ENCODE data around the gene CNR2. TPM values are rescaled to one million over a fixed set of nuclear protein-coding genes. Genes with fewer than 3 reads are reported as not detected.

CNR2 gene
- total and polyA plus RNA-seq, 2 donors from 2014 or later: 0.57 TPM; not detected in 1

- peak overlapping the region; percentile 53 to 86 (median 84) for H3K4me3 ChIP-seq (ENCODE audit: low read length in 3 of 3)
- H3K27ac ChIP-seq (ENCODE audit: low read depth in 2 of 2, low read length in 2 of 2): peak overlapping the region in 1 of 2 donors; percentile 64
- peaks cover 0 to 13% (median 6%) of the 10 kb centered on the region in 3 donors for H3K36me3 ChIP-seq (ENCODE audit: control insufficient read depth in 2 of 3, insufficient read depth in 3 of 3, low read length in 3 of 3)
- DNase-seq (no peak), FAIRE-seq (no peak)
- TF ChIP-seq CTCF (IDR thresholded peaks at IDR 0.05; ENCODE audit: borderline replicate concordance, extremely low read depth, insufficient read depth): no peak
- intact Hi-C loops (cut with DNase I): no loop called here
- H3K4me1 ChIP-seq (ENCODE audit: control insufficient read depth in 2 of 3, insufficient read depth in 2 of 3, low read depth in 1 of 3, low read length in 3 of 3): peaks cover 0 to 16% (median 9%) of the 10 kb centered on the region in 3 donors
- no peaks in the 10 kb centered on the region for H3K9me3 ChIP-seq (ENCODE audit: control insufficient read depth in 2 of 3, insufficient read depth in 1 of 3, low read length in 3 of 3)
- no peaks in the 10 kb centered on the region for H3K27me3 ChIP-seq (ENCODE audit: control insufficient read depth, insufficient read depth, low read length)
- H3K9ac ChIP-seq (ENCODE audit: low read length in 3 of 3): peak overlapping the region in 2 of 3 donors; percentile 72 to 80
Observed at GRCh38 chr1:23867542-23867894, 45.6 kb downstream of the CNR2 start.

DNA sequence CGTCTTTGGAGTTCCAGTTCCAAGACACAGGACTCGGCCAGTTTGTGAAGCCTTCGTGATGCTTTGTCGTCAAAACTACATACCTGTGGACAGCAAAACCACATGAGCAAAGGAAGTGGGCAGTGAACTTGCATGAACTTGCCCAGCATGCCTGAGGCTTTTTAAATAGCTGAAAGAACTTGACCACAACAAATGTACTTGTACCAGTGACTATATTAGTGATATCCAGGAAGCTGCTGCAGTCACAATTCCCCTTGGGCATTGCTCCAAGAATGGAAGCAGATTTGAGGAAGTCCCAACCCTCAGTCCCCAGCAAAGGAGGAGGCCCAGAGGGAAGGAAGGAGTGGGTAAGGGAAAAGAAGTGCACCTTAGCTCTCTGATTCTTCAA is 47.6 kb downstream of the CNR2 start:
- FAIRE-seq: no peak
- DNase-seq: peak in 1 of 5 donors; percentile 19

GRCh38 chr1:23864801-23865542 is 48.2 kb downstream of the CNR2 start:
- intact Hi-C loops (cut with DNase I): no loop called here

More for the DNA sequence above, 47.6 kb downstream of the CNR2 start:
- H3K27ac ChIP-seq (ENCODE audit: low read depth in 2 of 2, low read length in 2 of 2): no peak overlapping the region
- intact Hi-C loops (cut with DNase I): no loop called here
- peaks cover 0 to 16% (median 9%) of the 10 kb centered on the region in 3 donors for H3K4me1 ChIP-seq (ENCODE audit: control insufficient read depth in 2 of 3, insufficient read depth in 2 of 3, low read depth in 1 of 3, low read length in 3 of 3)
- H3K4me3 ChIP-seq (ENCODE audit: low read length in 3 of 3): no peak overlapping the region
- H3K9ac ChIP-seq (ENCODE audit: low read length in 3 of 3): no peak overlapping the region
- no peaks in the 10 kb centered on the region for H3K27me3 ChIP-seq (ENCODE audit: control insufficient read depth, insufficient read depth, low read length)
- peaks cover 0 to 23% (median 10%) of the 10 kb centered on the region in 3 donors for H3K36me3 ChIP-seq (ENCODE audit: control insufficient read depth in 2 of 3, insufficient read depth in 3 of 3, low read length in 3 of 3)
- TF ChIP-seq CTCF (IDR thresholded peaks at IDR 0.05; ENCODE audit: borderline replicate concordance, extremely low read depth, insufficient read depth): no peak
- H3K9me3 ChIP-seq (ENCODE audit: control insufficient read depth in 2 of 3, insufficient read depth in 1 of 3, low read length in 3 of 3): no peaks in the 10 kb centered on the region

More at GRCh38 chr1:23864801-23865542, 48.2 kb downstream of the CNR2 start:
- Histone ChIP-seq H3K4me1 (ENCODE audit: control insufficient read depth in 2 of 3, insufficient read depth in 2 of 3, low read depth in 1 of 3, low read length in 3 of 3) (peaks cover 0 to 16% (median 9%) of the 10 kb centered on the region in 3 donors), H3K36me3 (ENCODE audit: control insufficient read depth in 2 of 3, insufficient read depth in 3 of 3, low read length in 3 of 3) (peaks cover 0 to 23% (median 10%) of the 10 kb centered on the region in 3 donors), H3K9me3 (ENCODE audit: control insufficient read depth in 2 of 3, insufficient read depth in 1 of 3, low read length in 3 of 3) (no peaks in the 10 kb centered on the region), H3K4me3 (ENCODE audit: low read length in 3 of 3) (no peak overlapping the region), H3K27ac (ENCODE audit: low read depth in 2 of 2, low read length in 2 of 2) (no peak overlapping the region), H3K9ac (ENCODE audit: low read length in 3 of 3) (no peak overlapping the region), H3K27me3 (ENCODE audit: control insufficient read depth, insufficient read depth, low read length) (no peaks in the 10 kb centered on the region)
- no peak for TF ChIP-seq CTCF (IDR thresholded peaks at IDR 0.05; ENCODE audit: borderline replicate concordance, extremely low read depth, insufficient read depth)
- DNase-seq: no peak
- no peak for FAIRE-seq

All from kidney (tissue), 14 donors.